ENCODE results near the gene SLC1A6.
"Not testable (repeated sequence)": the region's sequence is repeated elsewhere in the genome, so short reads cannot be mapped to it uniquely, and the experiment has no call there.

SLC1A6 gene

GRCh38 chr19:14957464-14957863 is 22.2 kb downstream of the SLC1A6 start:
- no peak for DNase-seq (ENCODE audit: low read depth, low spot score)

- no peak for DNase-seq (ENCODE audit: low read depth, low spot score)
Measured at GRCh38 chr19:14954071-14954655, 25.5 kb downstream of the SLC1A6 start.

GRCh38 chr19:14952767-14953166 is 26.9 kb downstream of the SLC1A6 start:
- DNase-seq (ENCODE audit: low read depth, low spot score) = no peak

- DNase-seq (ENCODE audit: low read depth, low spot score) = no peak
Measured at GRCh38 chr19:14950421-14950820, 29.2 kb downstream of the SLC1A6 start.

- no peak for DNase-seq (ENCODE audit: low read depth, low spot score)
Measured at GRCh38 chr19:14949876-14950275, 29.8 kb downstream of the SLC1A6 start.

- DNase-seq (ENCODE audit: low read depth, low spot score) = not testable (repeated sequence)
Measured at GRCh38 chr19:14949413-14949812, 30.3 kb downstream of the SLC1A6 start.

GRCh38 chr19:14944456-14944855 is 35.2 kb downstream of the SLC1A6 start:
- no peak for DNase-seq (ENCODE audit: low read depth, low spot score)

- no peak for DNase-seq (ENCODE audit: low read depth, low spot score)
Measured at GRCh38 chr19:14943601-14944000, 36.1 kb downstream of the SLC1A6 start.

GRCh38 chr19:14941189-14941588 is 38.5 kb downstream of the SLC1A6 start, which contains the start of gene OR7C2:
Gene OR7C2, plus strand, starts transcription at chr19:14941489. Its CDS starts 0 bp downstream, at chr19:14941489.
- no peak for DNase-seq (ENCODE audit: low read depth, low spot score)

- no peak for DNase-seq (ENCODE audit: low read depth, low spot score)
Measured at GRCh38 chr19:14940266-14940665, 39.4 kb downstream of the SLC1A6 start.

GRCh38 chr19:14933506-14933905 is 46.2 kb downstream of the SLC1A6 start:
- DNase-seq (ENCODE audit: low read depth, low spot score) = no peak

GRCh38 chr19:14916848-14917247 is 62.8 kb downstream of the SLC1A6 start:
- no peak for DNase-seq (ENCODE audit: low read depth, low spot score)

GRCh38 chr19:14915116-14915515 is 64.5 kb downstream of the SLC1A6 start:
- DNase-seq (ENCODE audit: low read depth, low spot score) = no peak

GRCh38 chr19:14906711-14907110 is 73.0 kb downstream of the SLC1A6 start:
- no peak for DNase-seq (ENCODE audit: low read depth, low spot score)

GRCh38 chr19:14901675-14902260 is 77.9 kb downstream of the SLC1A6 start:
- no peak for DNase-seq (ENCODE audit: low read depth, low spot score)

Measured in astrocyte of the hippocampus (primary cell).